ENCODE measurements around the gene IRS1. TPM values are rescaled to one million over a fixed set of nuclear protein-coding genes. Genes with fewer than 3 reads are reported as not detected.
A peak's percentile ranks its signal among the peaks of the same experiment; 100 is the strongest.
"Not testable (repeated sequence)": the region's sequence is repeated elsewhere in the genome, so short reads cannot be mapped to it uniquely, and the experiment has no call there.

Gene IRS1, protein sequence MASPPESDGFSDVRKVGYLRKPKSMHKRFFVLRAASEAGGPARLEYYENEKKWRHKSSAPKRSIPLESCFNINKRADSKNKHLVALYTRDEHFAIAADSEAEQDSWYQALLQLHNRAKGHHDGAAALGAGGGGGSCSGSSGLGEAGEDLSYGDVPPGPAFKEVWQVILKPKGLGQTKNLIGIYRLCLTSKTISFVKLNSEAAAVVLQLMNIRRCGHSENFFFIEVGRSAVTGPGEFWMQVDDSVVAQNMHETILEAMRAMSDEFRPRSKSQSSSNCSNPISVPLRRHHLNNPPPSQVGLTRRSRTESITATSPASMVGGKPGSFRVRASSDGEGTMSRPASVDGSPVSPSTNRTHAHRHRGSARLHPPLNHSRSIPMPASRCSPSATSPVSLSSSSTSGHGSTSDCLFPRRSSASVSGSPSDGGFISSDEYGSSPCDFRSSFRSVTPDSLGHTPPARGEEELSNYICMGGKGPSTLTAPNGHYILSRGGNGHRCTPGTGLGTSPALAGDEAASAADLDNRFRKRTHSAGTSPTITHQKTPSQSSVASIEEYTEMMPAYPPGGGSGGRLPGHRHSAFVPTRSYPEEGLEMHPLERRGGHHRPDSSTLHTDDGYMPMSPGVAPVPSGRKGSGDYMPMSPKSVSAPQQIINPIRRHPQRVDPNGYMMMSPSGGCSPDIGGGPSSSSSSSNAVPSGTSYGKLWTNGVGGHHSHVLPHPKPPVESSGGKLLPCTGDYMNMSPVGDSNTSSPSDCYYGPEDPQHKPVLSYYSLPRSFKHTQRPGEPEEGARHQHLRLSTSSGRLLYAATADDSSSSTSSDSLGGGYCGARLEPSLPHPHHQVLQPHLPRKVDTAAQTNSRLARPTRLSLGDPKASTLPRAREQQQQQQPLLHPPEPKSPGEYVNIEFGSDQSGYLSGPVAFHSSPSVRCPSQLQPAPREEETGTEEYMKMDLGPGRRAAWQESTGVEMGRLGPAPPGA (N-terminal part only)
- 0.07 TPM in 2 replicates for total RNA-seq

DNA sequence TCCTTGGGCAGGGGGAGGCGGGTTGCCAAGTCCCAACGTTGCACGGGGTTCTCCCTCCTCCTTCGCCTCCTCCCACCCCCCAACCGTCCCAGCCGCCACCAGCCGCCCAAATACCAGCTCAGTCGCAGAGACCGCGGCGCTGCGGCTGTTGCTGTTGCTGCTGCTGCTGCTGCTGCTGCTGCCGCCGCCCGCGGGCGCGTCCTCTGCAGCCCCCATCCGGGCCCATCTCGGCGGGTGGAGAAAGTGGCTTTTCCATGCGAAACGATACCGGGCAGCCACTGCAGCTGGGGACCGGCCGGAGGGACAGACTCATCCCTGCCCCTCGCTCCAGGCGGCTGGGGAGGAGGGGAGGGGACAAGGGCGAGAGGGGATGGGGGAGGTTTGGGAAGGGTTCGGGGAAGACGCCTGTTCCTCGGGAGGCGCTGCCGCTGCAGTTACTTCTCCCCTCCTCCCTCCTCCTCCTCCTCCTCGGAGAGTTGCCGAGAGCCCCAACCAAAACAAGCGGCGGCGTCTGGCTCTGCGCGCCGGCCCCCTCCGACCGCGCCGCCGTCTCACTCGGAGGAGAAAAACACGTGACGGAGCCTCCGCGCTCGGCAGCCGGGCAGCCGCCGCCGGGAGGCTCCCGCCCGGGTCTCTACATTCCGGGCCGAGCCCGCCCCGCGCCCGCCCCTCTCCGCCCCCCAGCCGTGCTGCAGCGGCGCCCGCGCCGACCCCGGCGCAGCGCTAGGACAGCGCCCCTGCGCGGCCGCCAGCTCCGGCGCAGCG lies at the start of gene IRS1:
TSS of gene IRS1 (minus strand) at position 610 of the 765 bp plus-strand sequence. CDS start 1,082 bp downstream, outside the sequence.
- DNase-seq (ENCODE audit: low read depth, low spot score), result no peak

DNA sequence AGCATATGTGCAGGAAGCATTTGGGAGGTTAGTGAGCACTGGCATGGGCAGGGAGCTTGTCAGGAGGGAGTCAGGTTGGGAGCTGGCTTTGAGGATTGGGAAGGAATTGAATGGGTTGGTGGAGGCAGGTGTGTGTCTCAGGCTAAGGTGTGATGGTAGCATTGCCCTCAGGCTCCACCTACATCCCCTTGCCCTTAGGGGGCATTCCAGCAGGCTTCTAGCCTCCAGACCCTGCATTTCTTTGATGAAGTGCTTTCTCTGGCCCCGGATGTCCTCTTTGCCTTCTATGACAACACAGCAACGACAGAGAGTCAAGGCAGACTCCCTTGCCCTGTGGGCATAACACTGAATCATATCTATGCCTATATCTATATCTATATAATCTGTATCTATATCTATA lies 49.7 kb upstream of the IRS1 start:
- no peak for DNase-seq (ENCODE audit: low read depth, low spot score)

DNA sequence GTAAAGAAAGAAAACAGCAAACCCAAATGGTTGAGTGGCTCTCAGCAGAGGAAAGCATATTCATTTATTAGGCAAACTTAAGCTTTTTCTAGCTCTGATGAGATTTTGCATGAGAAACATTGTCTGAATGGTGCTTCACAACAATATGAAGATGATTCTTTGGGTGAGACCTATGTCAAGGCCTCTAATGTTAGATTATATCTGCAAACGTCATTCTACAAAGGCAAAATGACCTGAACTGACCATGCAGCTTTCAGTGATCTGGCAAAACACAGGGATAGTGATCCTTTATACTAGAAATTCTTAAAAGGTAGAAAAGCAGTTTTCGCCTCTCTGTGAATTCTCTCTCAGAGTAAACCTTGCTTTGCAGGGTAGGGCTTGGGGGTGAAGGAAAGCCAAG lies 47.9 kb upstream of the IRS1 start:
- DNase-seq (ENCODE audit: low read depth, low spot score), result no peak

DNA sequence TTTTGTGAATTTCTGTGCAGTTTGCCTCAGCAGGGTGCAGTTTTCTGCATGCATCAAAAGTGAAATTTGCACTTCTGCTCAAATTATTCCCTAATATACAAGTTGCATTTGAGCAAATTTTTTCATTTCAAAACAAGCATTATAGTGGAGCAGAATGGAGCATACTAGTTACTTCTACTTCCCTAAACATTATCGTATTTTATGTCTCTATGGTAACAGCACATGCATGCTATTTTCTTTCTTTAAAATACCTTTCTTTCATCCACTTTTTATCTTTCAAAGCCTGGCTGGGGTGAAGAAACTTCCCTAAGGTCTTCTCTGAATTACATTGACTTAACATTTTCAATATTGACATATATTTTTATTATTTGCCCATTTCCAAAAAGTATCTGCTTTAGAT lies 47.5 kb upstream of the IRS1 start:
- DNase-seq (ENCODE audit: low read depth, low spot score), result no peak

DNA sequence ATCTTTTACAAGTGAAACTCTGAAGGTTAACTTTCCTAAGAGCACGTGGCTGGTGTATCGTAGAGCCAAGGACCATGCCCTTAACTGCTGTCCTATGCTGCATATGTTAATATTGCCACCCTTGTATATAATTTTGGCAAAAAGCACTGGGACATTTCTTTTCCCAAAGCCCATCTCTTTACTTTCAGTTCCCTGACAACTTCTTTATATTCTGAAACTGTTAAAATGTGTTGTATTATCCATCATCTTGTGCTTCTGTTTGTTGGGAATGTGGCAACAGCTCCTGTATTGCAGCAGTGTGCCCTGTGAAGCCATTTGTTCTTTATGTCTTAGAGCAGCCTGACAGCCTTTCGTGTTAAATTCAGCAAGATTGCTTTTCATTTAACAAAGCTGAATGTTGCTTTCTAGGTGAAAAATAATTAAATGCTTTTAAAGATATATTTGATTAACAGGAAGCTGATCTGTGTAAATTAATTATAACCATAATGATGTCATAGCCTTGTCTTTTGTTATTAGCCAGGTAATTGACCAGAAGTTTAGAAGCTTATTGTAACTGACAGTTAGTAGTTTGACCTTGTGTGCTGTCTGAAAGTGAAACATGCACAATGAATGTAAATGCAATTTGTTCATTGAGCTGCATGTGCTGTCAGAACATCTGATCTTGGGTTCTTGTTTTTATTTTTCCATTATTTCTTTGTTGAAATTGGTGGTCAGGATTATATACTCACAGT lies 45.9 kb upstream of the IRS1 start:
- DNase-seq (ENCODE audit: low read depth, low spot score), result no peak

DNA sequence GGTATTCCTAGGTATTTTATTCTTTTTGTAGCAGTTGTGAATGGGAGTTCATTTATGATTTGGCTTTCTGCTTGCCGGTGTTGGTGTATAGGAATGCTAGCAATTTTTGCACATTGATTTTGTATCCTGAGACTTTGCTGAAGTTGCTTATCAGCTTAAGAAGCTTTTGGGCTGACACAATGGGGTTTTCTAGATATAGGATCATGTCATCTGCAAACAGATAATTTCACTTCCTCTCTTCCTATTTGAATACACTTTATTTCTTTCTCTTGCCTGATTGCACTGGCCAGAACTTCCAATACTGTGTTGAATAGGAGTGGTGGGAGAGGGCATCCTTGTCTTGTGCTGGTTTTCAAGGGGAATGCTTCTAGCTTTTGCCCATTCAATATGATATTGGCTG lies 43.4 kb upstream of the IRS1 start:
- DNase-seq (ENCODE audit: low read depth, low spot score), result not testable (repeated sequence)

DNA sequence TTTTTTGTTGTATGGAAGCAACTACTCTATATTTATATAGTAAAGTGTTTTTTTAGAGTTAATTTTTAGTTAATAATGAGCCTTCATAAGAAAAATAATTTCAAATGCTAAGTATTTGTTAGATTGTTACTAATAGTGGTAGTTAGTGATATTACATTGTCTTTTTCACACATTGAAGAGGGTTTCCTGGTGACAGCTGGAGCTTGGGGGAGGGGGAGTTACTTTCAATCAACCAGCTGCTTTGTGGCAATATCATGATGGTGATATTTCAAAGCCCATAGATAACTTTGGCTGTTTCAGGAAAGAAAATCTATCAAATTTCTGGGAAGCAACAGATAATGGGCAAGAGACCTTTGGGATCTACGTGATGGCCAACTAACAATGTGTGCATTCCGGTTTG lies 40.3 kb upstream of the IRS1 start:
- DNase-seq (ENCODE audit: low read depth, low spot score), result no peak

DNA sequence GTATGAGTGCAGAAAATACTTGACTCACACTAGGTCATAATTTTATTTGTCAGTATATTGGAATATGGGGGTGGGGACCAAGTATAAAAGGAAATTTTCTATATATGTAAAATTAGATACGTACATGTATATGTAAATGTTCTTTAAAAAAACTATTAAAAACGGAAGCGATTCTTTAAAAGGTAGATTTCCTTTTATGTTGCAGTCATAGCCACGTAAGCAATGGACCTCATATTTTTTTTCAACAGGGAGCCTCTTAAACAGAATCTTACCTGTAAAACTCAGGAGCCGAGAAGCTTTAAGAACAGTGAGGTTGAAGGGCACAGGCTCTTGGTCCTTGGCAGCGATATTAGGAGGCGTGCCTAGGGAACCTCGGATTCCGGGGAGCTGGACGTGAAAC lies 39.5 kb upstream of the IRS1 start:
- no peak for DNase-seq (ENCODE audit: low read depth, low spot score)

DNA sequence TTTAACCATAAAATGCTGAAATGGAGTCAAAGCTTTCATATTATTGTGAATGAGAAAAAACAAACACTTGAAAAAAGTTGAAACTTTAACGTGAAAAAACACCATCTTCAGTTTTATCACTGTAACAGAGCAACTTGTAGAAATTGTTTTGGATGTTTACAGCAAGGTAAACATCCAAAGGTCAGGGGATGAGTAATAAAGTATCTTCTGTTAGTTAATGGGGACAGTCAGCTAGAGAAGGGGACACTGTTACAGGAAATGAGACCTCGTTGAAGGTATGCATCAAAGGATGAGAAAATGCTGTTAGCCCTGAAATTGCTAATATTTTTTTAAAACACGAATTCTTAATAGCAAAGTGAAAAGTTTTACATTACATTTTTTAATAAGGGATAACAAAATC lies 39.1 kb upstream of the IRS1 start:
- no peak for DNase-seq (ENCODE audit: low read depth, low spot score)

DNA sequence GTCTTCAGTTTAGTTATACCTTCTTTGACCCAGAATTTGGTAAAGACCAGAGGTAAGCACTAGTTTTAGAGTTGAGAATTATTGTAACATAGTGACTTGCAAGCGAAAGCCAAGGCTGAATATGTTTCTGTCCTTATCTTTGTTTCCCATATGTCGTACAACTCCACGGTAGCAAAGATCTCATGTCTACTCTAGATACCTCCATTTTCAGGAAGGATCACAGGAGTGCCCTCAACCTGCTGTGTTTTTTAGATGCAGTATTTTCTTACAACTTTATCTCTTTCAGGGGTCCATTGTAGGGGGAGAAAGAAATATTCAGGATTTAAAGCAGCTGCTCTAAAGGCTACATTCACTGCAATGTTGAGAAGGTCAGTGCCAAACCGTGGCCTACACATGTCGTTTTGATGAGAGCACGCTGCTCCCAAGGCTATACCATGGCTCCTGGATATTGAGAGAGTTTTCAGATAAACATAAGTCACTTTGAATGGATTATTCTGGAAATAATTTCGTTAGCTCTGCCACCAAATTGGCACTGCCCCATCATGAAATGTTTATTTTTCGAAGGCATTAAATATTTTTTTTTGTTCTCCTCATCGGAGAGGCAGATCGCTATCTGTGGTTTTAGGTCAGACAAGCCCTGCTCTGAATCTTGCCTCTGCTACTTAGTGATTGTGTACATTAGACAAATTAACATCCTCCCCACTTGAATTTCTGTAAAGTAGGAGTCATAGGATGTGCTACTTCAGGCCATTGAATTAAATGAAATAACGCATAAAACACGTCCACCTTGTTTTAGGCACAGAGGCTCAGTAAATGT lies 38.4 kb upstream of the IRS1 start:
- no peak for DNase-seq (ENCODE audit: low read depth, low spot score)

DNA sequence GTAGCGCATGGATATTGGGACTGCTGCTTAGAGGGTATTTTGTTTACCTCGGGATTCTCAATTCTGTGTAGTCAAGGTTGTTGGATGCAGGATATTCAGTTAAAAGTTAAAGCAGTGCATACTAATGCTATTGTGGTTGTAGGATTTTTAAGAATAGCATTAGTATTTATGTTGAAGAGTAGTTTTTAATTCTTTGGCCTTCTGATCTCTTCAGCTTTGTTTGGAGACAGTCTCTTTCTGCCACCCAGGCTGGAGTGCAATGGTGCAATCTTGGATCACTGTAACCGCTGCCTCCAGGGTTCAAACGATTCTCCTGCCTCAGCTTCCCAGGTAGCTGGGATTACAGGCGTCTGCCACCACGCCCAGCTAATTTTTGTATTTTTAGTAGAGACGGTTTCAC lies 37.7 kb upstream of the IRS1 start:
- no peak for DNase-seq (ENCODE audit: low read depth, low spot score)

DNA sequence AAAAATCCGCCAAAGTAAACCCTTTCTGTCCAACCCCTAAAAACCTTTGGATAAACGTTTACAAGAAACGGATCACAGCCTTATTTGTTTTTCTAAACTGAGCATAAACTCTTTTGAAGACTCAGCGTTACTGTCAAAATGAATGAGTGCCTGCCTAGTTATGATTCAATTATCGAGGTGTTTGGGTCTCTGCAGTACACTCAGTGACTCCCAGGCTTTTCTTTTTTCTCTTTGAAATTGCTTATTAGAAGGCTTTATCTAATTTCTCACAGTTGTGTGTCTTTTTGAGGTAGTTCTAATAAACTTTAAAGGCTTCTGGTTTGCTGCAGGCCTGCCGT lies 36.9 kb upstream of the IRS1 start:
- DNase-seq (ENCODE audit: low read depth, low spot score), result no peak

DNA sequence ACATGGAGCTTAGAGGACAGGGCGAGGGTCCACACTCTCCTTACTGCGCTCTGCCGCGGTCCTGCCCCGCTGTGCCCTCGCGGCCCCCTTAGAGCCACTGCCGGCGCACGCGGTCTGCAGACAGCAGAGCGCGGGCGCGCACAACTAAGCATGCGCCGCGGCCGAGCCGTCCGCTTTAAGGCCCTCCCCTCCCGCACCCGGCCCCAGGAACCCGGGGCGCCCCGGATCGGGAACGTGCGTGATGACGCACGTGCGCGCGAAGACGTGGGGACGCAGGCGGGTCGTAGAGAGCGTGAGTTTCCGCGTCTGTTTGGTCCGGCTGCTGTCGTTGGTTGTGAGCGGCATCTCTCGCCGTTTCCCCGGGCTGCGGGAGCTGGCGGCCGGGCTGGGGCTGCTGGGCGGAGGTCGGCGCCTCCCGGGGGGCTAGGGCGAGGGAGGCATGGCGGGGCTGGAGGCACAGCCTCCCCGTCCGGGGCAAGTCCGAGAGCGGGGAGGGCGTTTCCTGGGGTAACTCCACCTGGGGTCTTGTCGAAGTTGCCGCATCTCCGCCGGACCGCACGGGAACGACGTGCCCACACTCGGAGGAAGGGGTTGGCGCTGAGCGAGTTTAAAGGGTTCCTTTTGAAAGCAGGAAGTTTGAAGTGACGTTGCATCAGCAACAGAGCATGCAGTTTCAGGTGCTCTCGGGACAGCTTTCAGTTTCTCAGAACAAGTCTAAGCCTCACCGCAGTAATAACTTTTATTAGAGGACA lies 36.4 kb upstream of the IRS1 start, which contains the start of gene RHBDD1:
TSS of gene RHBDD1 (plus strand) at position 259 of the 752 bp plus-strand sequence. CDS start 28,640 bp downstream, outside the sequence.
- DNase-seq (ENCODE audit: low read depth, low spot score), result peak; percentile 75

DNA sequence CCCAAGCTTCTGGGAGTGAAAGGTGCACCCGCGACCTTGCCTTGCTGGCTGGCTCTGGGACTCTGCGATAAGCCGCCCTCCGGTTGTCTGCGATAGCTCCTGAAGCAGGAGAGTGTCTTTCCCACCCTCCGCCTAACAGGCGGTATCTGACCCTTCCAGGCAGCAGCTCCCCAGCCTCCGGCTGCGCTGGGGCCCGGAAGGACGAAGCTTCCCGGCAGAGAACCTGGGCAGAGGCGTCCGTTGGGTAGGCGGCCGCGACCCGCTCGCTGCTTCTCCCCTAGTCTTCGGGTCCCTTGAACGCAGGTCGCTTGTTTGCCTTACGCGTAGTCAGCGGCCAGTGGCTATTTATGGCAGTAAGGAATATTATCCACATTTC lies 35.8 kb upstream of the IRS1 start:
- no peak for DNase-seq (ENCODE audit: low read depth, low spot score)

DNA sequence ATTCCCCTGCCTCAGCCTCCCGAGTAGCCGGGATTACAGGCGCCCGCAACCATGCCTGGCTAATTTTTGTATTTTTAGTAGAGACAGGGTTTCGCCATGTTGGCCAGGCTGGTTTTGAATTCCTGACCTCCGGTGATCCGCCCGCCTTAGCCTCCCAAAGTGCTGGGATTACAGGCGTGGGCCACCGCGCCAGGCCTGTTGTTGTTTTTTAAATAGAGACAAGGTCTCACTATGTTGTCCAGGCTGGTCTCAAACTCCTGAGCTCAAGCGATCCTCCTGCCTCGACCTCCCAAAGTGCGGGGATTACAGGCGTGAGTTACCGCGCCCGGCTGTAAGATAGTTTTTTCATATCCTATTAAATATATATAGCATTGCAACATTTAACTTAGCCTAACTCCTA lies 35.3 kb upstream of the IRS1 start:
- DNase-seq (ENCODE audit: low read depth, low spot score), result not testable (repeated sequence)

DNA sequence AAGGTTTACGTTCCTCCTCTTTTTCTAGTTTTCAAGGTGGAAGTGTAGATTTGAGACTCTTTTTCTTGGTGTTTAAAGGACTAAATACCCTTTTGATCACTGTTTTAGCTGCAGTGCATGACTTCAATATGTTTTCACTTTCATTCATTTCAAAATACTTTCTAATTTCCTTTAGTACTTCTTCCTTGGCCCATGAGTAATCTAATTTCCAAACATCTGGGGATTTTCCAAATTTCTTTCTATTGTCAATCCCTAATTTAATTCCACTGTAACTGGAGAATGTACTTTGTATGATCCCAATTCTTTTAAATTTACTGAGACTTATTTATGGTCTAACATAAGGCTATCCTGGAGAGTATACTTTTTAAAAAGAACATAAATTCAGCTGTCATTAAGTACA lies 32.4 kb upstream of the IRS1 start:
- DNase-seq (ENCODE audit: low read depth, low spot score), result no peak

DNA sequence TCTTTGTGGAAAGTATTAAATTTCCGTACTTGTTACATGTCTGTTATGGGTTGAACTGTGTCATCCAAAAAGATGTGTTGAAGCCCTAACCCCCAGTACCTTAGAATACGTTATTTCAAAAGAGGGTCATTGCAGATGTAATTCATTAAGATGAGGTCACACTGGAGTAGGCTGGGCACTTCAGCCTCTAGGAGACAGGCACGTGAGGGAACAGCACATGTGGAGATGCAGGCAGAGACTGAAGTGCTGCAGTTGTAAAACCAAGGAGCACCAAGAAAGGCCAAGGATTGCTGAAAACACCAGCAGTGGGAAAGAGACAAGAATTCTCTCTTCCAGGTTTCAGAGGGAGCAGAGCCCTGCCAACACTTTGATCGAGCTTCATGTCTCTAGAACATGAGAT lies 31.6 kb upstream of the IRS1 start:
- no peak for DNase-seq (ENCODE audit: low read depth, low spot score)

DNA sequence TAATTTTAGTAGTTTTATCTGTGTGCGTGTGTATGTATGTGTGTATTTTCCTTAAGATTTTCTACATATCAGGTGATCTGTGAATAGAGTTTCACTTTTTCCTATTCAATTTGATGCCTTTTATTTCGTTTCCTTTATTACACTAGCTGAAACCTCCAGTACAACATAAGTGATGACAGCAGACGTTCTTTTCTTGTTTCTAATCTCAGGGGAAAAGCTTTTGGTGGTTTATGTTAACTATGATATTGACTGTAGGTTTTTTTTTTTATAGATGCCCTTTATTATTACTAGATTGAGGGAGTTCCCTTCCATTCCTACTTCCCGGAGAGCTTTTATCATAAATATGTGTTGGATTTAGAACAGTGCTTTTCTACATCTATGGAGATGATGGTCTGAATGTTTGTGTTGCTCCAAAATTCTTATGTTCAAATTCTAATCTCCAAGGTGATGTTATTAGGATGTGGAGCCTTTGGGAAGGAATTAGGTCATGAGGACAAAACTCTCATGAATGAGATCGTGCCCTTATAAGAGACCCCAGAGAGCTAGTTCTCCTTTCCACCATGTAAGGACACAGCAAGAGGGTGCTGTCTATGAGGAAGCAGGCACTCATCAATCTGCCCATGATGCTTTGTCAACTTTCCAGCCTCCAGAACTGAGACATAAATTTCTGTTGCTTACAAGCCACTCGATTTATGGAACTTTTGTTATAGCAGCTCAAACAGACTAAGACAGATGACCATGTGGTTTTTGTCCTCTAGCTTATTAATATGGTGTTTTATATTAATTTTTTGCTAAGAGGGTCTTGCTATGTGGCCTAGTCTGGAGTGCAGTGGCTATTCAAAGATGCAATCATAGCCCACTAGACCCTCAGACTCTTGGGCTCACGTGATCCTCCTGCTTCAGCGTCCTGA lies 30.4 kb upstream of the IRS1 start:
- no peak for DNase-seq (ENCODE audit: low read depth, low spot score)
